ENCODE data around the gene FES.
A peak's percentile ranks its signal among the peaks of the same experiment; 100 is the strongest.

The FES gene

GRCh38 chr15:90930861-90931574 is 46.7 kb downstream of the FES start:
- DNase-seq (ENCODE audit: low read depth in 2 of 2): no peak

GRCh38 chr15:90931575-90931827 is 47.2 kb downstream of the FES start:
- DNase-seq (ENCODE audit: low read depth in 2 of 2): no peak

- DNase-seq (ENCODE audit: low read depth in 2 of 2): peak; percentile 76 to 78
These were observed 47.7 kb downstream of the FES start, which contains the start of gene HDDC3 for GRCh38 chr15:90931828-90932659. TSS of gene HDDC3 (minus strand) at chr15:90932549. CDS start at chr15:90932540, 9 bp downstream.

- DNase-seq (ENCODE audit: low read depth in 2 of 2): no peak
These were observed 48.3 kb downstream of the FES start for GRCh38 chr15:90932660-90932991.

DNA sequence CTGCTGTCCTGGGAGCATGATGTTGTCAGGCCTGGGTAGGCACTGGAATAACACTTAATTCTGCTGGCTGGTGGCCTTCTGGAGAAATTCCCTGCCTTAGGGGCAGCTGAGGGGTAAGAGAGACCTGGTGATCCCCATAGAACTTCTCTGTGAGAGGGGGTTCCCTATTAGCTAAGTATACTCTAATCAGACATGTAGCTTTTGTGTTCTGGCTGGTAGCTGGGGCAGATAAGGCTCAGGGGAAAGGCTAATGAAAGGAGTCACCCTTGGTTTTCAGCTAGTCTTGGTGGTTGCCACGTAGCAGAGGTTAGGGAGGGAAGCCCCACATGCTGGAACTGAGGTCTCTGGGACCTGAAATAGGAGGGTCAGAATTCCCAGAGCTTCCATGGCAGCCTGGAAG is 49.0 kb downstream of the FES start:
- DNase-seq (ENCODE audit: low read depth in 2 of 2): no peak

- peak; percentile 62 to 67 for DNase-seq (ENCODE audit: low read depth in 2 of 2)
These were observed 50.1 kb downstream of the FES start for GRCh38 chr15:90934256-90934948.

DNA sequence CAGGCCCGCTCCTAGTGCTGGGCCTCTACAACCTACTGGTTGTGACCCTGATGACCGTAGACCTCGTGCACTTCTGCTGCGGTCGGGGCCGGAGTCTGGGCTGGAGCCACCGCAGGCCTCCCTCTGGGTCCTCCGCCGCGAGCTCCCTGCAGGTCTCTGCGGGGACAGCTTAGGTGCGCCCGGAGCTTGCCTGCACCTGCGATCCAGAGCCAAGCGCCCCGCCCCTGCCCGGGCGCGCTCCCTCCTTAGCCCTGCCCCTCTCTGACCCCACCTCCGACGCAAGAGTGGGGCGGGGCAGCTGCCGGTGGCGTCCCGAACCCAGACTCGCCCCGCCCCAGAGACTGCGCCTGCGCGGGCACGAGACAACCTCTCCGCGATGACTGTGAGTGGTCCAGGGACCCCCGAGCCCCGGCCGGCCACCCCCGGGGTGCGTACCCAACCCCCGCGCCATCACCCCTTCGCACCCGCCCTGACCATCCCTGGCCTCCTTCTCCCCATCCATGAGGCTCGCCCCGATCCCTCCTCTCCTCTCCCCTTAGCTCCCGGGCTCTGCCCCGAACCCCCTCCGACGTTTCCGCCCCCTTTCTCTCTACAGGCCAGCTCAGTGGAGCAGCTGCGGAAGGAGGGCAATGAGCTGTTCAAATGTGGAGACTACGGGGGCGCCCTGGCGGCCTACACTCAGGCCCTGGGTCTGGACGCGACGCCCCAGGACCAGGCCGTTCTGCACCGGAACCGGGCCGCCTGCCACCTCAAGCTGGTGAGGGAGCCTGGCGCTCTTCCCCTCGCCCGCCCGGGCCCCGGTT is 50.8 kb downstream of the FES start, which contains the start of gene UNC45A:
UNC45A (plus strand) TSS at position 337 of the 803 bp plus-strand sequence; CDS start at position 377, 40 bp downstream.
- DNase-seq (ENCODE audit: low read depth in 2 of 2): peak; percentile 90

GRCh38 chr15:90936823-90937222 is 52.5 kb downstream of the FES start:
- no peak for DNase-seq (ENCODE audit: low read depth in 2 of 2)

GRCh38 chr15:90938261-90938660 is 54.0 kb downstream of the FES start:
- DNase-seq (ENCODE audit: low read depth in 2 of 2): no peak

DNA sequence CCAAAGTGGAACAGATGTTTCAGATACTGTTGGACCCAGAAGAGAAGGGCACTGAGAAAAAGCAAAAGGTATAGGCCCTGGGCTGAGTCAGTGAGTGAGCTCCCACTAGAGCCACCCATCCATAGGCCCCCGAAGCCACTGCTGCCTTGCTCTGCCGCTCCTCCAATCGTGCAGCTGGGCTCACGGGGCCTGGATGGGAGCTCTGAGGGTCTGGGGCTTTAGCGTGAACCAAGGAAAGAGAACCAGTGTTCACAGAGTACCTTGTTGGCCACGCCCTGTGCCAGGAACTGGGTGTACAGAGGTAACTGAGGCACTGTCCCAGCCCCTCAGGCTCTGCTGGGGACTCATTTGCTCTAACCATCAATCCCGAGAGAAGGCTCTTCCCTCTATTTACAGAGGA is 55.5 kb downstream of the FES start:
- no peak for DNase-seq (ENCODE audit: low read depth in 2 of 2)

- no peak for DNase-seq (ENCODE audit: low read depth in 2 of 2)
These were observed 56.7 kb downstream of the FES start for GRCh38 chr15:90941038-90941437.

DNA sequence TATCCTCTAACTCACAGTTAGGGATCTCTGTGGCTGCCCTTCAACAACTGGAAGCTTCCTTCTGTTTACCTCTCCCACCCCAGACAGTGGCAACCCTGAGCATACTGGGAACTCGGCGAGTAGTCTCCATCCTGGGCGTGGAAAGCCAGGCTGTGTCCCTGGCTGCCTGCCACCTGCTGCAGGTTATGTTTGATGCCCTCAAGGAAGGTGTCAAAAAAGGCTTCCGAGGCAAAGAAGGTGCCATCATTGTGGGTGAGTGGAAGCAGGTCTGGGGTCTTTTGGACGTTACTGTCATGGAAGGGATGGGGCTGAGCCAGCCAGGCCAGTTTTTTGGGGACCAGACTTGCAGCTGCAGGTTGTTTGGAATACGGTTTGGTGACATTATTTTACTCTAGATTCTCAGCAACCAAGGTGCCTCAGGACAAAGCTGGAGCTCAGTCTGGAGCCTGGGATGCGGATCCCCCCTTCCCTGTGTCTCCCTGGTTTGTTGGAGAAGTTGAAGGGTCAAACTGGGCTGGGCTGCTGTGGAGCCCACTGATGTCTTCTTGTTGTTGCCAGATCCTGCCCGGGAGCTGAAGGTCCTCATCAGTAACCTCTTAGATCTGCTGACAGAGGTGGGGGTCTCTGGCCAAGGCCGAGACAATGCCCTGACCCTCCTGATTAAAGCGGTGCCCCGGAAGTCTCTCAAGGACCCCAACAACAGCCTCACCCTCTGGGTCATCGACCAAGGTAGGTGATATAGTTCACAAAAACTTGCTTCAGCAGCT is 58.2 kb downstream of the FES start:
- no peak for DNase-seq (ENCODE audit: low read depth in 2 of 2)

- DNase-seq (ENCODE audit: low read depth in 2 of 2): no peak
These were observed 60.8 kb downstream of the FES start for GRCh38 chr15:90945091-90945490.

Data from stimulated activated CD8-positive, alpha-beta memory T cell treated with anti-CD3 and anti-CD28 coated beads, Interleukin-15, amount 100 ng/mL, for 4 hours (primary cell).